IMR-90 (cell line): Measurements from ENCODE around the gene UGT1A10. TPM values are rescaled to one million over a fixed set of nuclear protein-coding genes. Genes with fewer than 3 reads are reported as not detected.

Experiments used
- ATAC-seq: fragments of 200-7000 bp; cut with Tn5 transposase; 2 replicates; pipeline ENCODE4 v1.9.1; 2020; ENCODE audit warnings: low read depth, mild to moderate bottlenecking, moderate library complexity
- BruUV-seq: library from RNA; stranded (reverse); fragments of 400-500 nt; replicated peaks from 2 replicates; lab custom pipeline; 2021; lab: Mats Ljungman, UMichigan
- CTCF ChIA-PET: fragments of 300-600 bp; formaldehyde crosslinking; extraction: SDS; loops from one replicate; lab custom pipeline; 2021; ENCODE audit warnings: antibody characterized with exemption; lab: Yijun Ruan, JAX
- POLR2A ChIA-PET: fragments of 300-600 bp; sonication (Branson Sonifier 250); formaldehyde crosslinking; loops from one replicate; lab custom pipeline; 2022; ENCODE audit warnings: antibody characterized with exemption; ENCODE audit not compliant: unreplicated experiment; lab: Charles Lee
- DNase-seq: peaks from one replicate; pipeline ENCODE4 v3.0.0; 2013
- H2AFZ ChIP-seq: replicated peaks from 2 replicates; pipeline ENCODE3; 2013; ENCODE audit warnings: low read length, mild to moderate bottlenecking; ENCODE audit not compliant: poor library complexity
- H2AK5ac ChIP-seq: 2 replicates; pipeline ENCODE4 v1.6.1; 2013; ENCODE audit warnings: low read depth, low read length, inconsistent platforms
- H2AK9ac ChIP-seq: replicated peaks from 2 replicates; pipeline ENCODE3; 2013; ENCODE audit warnings: mild to moderate bottlenecking, low read depth, low read length, moderate library complexity; ENCODE audit not compliant: poor library complexity
- H2BK120ac ChIP-seq: 2 replicates; pipeline ENCODE4 v1.6.1; 2013; ENCODE audit warnings: low read depth, low read length, inconsistent platforms
- H2BK15ac ChIP-seq: 3 replicates; pipeline ENCODE4 v1.6.1; 2013; ENCODE audit warnings: low read depth, low read length, inconsistent platforms
- H2BK20ac ChIP-seq: 2 replicates; pipeline ENCODE4 v1.6.1; 2013; ENCODE audit warnings: low read depth, mild to moderate bottlenecking, inconsistent platforms, low read length, moderate library complexity
- H2BK5ac ChIP-seq: 2 replicates; pipeline ENCODE4 v1.6.1; 2013; ENCODE audit warnings: mild to moderate bottlenecking, low read depth, low read length, inconsistent platforms; ENCODE audit not compliant: poor library complexity, severe bottlenecking
- H3K14ac ChIP-seq: replicated peaks from 2 replicates; pipeline ENCODE4 v1.6.1; 2013; ENCODE audit warnings: low read depth, low read length, inconsistent platforms
- H3K18ac ChIP-seq: 2 replicates; pipeline ENCODE4 v1.6.1; 2013; ENCODE audit warnings: low read depth, low read length, control low read depth
- H3K23ac ChIP-seq: 2 replicates; pipeline ENCODE4 v1.6.1; 2013; ENCODE audit warnings: low read depth, low read length, inconsistent platforms
- H3K27ac ChIP-seq: 2 replicates; pipeline ENCODE4 v1.5.1; 2013; ENCODE audit warnings: mild to moderate bottlenecking, control low read depth, low read length; ENCODE audit not compliant: insufficient read depth
- H3K27me3 ChIP-seq: 2 replicates; pipeline ENCODE4 v1.6.1; 2013; ENCODE audit warnings: low read length; ENCODE audit not compliant: control insufficient read depth, insufficient read depth
- H3K36me3 ChIP-seq: 2 replicates; pipeline ENCODE4 v1.6.1; 2013; ENCODE audit warnings: low read length, mixed read lengths; ENCODE audit not compliant: control insufficient read depth, insufficient read depth
- H3K4ac ChIP-seq: 2 replicates; pipeline ENCODE4 v1.6.1; 2013; ENCODE audit warnings: low read depth, low read length, inconsistent platforms
- H3K4me1 ChIP-seq: 2 replicates; pipeline ENCODE4 v1.6.1; 2013; ENCODE audit warnings: low read length, mixed read lengths; ENCODE audit not compliant: control insufficient read depth, insufficient read depth
- H3K4me2 ChIP-seq: 2 replicates; pipeline ENCODE4 v1.6.1; 2013; ENCODE audit warnings: low read depth, mild to moderate bottlenecking, control low read depth, low read length, moderate library complexity
- H3K4me3 ChIP-seq: 2 replicates; pipeline ENCODE4 v1.5.1; 2013; ENCODE audit warnings: low read depth, mild to moderate bottlenecking, control low read depth, low read length, moderate library complexity; ENCODE audit not compliant: insufficient read depth
- H3K56ac ChIP-seq: 2 replicates; pipeline ENCODE4 v1.6.1; 2013; ENCODE audit warnings: low read length, inconsistent platforms; ENCODE audit not compliant: insufficient read depth; ENCODE audit errors: extremely low read depth
- H3K79me1 ChIP-seq, 2 experiments: 2 replicates each; pipeline ENCODE4 v1.6.1; 2013; ENCODE audit warnings: low read length in 2 of 2, inconsistent platforms in 1 of 2, low read depth in 1 of 2
- H3K9ac ChIP-seq: 2 replicates; pipeline ENCODE4 v1.6.1; 2013; ENCODE audit warnings: low read depth, low read length, control low read depth
- H3K9me1 ChIP-seq: 2 replicates; pipeline ENCODE4 v1.6.1; 2013; ENCODE audit warnings: low read length, inconsistent platforms; ENCODE audit not compliant: insufficient read depth
- H3K9me3 ChIP-seq: 2 replicates; pipeline ENCODE4 v1.6.1; 2013; ENCODE audit warnings: low read length; ENCODE audit not compliant: control insufficient read depth, insufficient read depth
- H4K20me1 ChIP-seq: 2 replicates; pipeline ENCODE4 v1.6.1; 2013; ENCODE audit warnings: low read length, inconsistent platforms; ENCODE audit not compliant: insufficient read depth
- H4K5ac ChIP-seq: 2 replicates; pipeline ENCODE4 v1.6.1; 2013; ENCODE audit warnings: mild to moderate bottlenecking, low read depth, low read length, control low read depth
- H4K8ac ChIP-seq, 2 experiments: 2 replicates each; pipeline ENCODE4 v1.6.1; 2013; ENCODE audit warnings: low read depth in 2 of 2, low read length in 2 of 2, control low read depth in 1 of 2, inconsistent platforms in 1 of 2
- H4K91ac ChIP-seq: 2 replicates; pipeline ENCODE4 v1.6.1; 2013; ENCODE audit warnings: low read depth, low read length, inconsistent platforms; ENCODE audit not compliant: insufficient read depth
- CHD1 ChIP-seq: IDR thresholded peaks from 2 replicates; pipeline ENCODE4 v1.6.1; 2012; ENCODE audit warnings: low read depth, low read length, improper control_type of control experiment
- MAFK ChIP-seq: IDR thresholded peaks from 2 replicates; pipeline ENCODE4 v1.6.1; 2012; ENCODE audit warnings: low read depth, low read length, improper control_type of control experiment
- MXI1 ChIP-seq: IDR thresholded peaks from 2 replicates; pipeline ENCODE4 v1.6.1; 2012; ENCODE audit warnings: low read depth, mild to moderate bottlenecking, low read length, moderate library complexity, borderline replicate concordance
- RAD21 ChIP-seq: IDR thresholded peaks from 2 replicates; pipeline ENCODE4 v1.6.1; 2012; ENCODE audit warnings: low read length, improper control_type of control experiment
- RFX5 ChIP-seq: IDR thresholded peaks from 2 replicates; pipeline ENCODE4 v1.8.0; 2012; ENCODE audit warnings: low read depth, mild to moderate bottlenecking, low read length, moderate library complexity
- WGBS, 2 experiments: methylation state at CpG; one replicate each; pipeline versions ENCODE4 v1.1.5 to v1.1.7; 2013; ENCODE audit warnings: missing lambda C conversion rate in 2 of 2; ENCODE audit not compliant: insufficient read length in 1 of 2; ENCODE audit errors: extremely low coverage in 2 of 2; 5-methylcytosine and 5-hydroxymethylcytosine counted together
- dilution Hi-C: fragments of 300-500 bp; cut with HindIII; formaldehyde crosslinking; loops from one replicate; pipeline ENCODE4 v1.14.3; 2018; ENCODE audit warnings: low sequenced_read_pairs; ENCODE audit not compliant: unreplicated experiment
- in situ Hi-C: fragments of 300-500 bp; cut with MboI; formaldehyde crosslinking; loops from 3 replicates; pipeline ENCODE4 v1.14.3; 2019; ENCODE audit warnings: low sequenced_read_pairs, inconsistent platforms, mixed read lengths
- intact Hi-C: fragments of 100-400 bp; cut with micrococcal nuclease; formaldehyde crosslinking; loops from 2 replicates; pipeline ENCODE4 v1.10.0; 2022
- polyA plus RNA-seq, 3 experiments: library from polyadenylated mRNA; depleted of rRNA; stranded (reverse); fragments of >200 nt; gene quantifications; 2 replicates each; pipeline ENCODE4 v1.2.3, GENCODE V29; 2012; ENCODE audit warnings: low replicate concordance in 1 of 3
- total RNA-seq: library from RNA; depleted of rRNA; stranded (reverse); fragments of >200 nt; gene quantifications from 2 replicates; pipeline ENCODE4 v1.2.3, GENCODE V29; 2012

Gene UGT1A10
- total and polyA plus RNA-seq, 2 of the 4 experiments (the other 2 are of a cell fraction), result not detected

GRCh38 chr2:233769260-233769659 lies 133.0 kb downstream of the UGT1A10 start:
- POLR2A ChIA-PET, result no interaction called here
- dilution Hi-C loops, result no loop called here

More at GRCh38 chr2:233769260-233769659, 133.0 kb downstream of the UGT1A10 start:
- CTCF ChIA-PET, result no interaction called here
- H4K91ac ChIP-seq, result no peak overlapping the region
- no peak overlapping the region for H4K8ac ChIP-seq
- H3K9ac ChIP-seq, result no peak overlapping the region
- H2BK20ac ChIP-seq, result no peak overlapping the region
- ATAC-seq, result no peak
- no peaks in the 10 kb centered on the region for H4K20me1 ChIP-seq
- H2BK15ac ChIP-seq, result no peak overlapping the region
- H3K4me1 ChIP-seq, result peaks cover 6% of the 10 kb centered on the region
- H3K23ac ChIP-seq, result no peak overlapping the region
- no peak for DNase-seq
- H3K4me2 ChIP-seq, result no peak overlapping the region
- no peak overlapping the region for H2AK5ac ChIP-seq
- H3K9me1 ChIP-seq, result 0 out of 2 replicates have a peak, but pooled peaks cover 5% of the 10 kb centered on the region
- intact Hi-C loops (no loop called here), in situ Hi-C loops (no loop called here)
- no TSS peak for BruUV-seq
- H3K14ac ChIP-seq, result no peak overlapping the region
- H4K5ac ChIP-seq, result no peak overlapping the region
- H2BK5ac ChIP-seq, result no peak overlapping the region
- H2AK9ac ChIP-seq, result peak overlapping the region; percentile 66
- H3K27ac ChIP-seq, result no peak overlapping the region
- H2AFZ ChIP-seq, result no peak overlapping the region
- H3K36me3 ChIP-seq, result no peaks in the 10 kb centered on the region
- H3K9me3 ChIP-seq, result no peaks in the 10 kb centered on the region
- H2BK120ac ChIP-seq, result no peak overlapping the region
- H3K18ac ChIP-seq, result no peak overlapping the region
- no peak overlapping the region for H3K4ac ChIP-seq
- H3K27me3 ChIP-seq, result no peaks in the 10 kb centered on the region
- no peak overlapping the region for H3K56ac ChIP-seq
- TF ChIP-seq MAFK, result no peak
- TF ChIP-seq CHD1, result no peak
- TF ChIP-seq MXI1, result no peak
- TF ChIP-seq RAD21, result no peak
- no peak for TF ChIP-seq RFX5
- 76% methylated on average over 6 of the region's 9 CpGs; no CpG with 5 or more reads in 1 of the 2 experiments for WGBS, 2 experiments
- no peaks in the 10 kb centered on the region for H3K79me1 ChIP-seq
- H3K4me3 ChIP-seq, result no peak overlapping the region
